Endometrial microvascular endothelial cells (primary cell): Measurements from ENCODE around the gene MDN1. TPM values are rescaled to one million over a fixed set of nuclear protein-coding genes. Genes with fewer than 3 reads are reported as not detected.
"Not testable (repeated sequence)": the region's sequence is repeated elsewhere in the genome, so short reads cannot be mapped to it uniquely, and the experiment has no call there.

Experiments
- in situ Hi-C: cut with HindIII; loops from 2 replicates; pipeline ENCODE4 v1.10.0; 2017; ENCODE audit warnings: low sequenced_read_pairs, low pct_unique_long_range_greater_than_20kb; ENCODE audit errors: inconsistent ontology term
- total RNA-seq: library from RNA; depleted of rRNA; stranded (reverse); fragments of >200 nt; gene quantifications from one replicate; pipeline ENCODE4 v1.2.3, GENCODE V29; 2015; ENCODE audit errors: inconsistent ontology term

Gene MDN1
- total RNA-seq, 1 donor from 2014 or later: 11.1 TPM

DNA sequence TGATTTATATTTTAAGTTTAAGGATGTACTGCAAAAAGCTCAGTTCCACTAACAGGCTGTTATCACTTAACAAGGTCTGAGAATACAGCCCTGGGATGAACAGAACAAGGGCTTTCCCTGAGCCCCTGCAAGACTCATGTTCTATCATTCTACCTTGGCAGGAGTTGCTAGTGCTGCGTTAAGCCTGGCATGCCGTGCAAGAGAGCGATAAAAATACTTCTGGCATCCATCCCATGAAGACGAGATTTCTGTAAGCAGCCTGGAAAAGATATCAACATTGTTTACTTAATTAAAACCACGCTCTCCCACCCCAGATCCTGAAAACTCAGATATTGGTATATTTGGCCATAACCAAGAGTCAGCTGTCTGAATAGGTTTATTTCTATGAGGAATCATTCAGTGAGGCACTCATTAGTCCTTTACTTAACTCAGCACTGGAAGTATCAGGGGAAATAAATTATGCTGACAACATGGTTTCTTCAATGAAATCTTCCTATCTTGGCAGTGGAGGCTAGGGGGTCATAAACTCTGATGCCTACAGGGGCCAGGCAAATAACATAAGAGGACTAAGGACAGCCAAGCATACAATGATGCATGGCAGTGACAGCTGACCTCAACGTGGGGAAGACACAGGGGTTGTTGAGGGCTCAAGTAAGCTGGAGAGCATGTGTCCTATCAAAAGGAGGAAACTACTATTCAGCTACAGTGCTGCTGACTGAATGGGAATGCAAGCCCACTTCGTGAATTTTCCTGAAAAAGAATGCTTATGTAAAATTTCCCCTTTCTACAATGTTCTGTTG is 143.4 kb downstream of the MDN1 start:
- in situ Hi-C loops: no loop called here

- in situ Hi-C loops: no loop called here
These were observed 148.5 kb downstream of the MDN1 start for GRCh38 chr6:89670935-89671565.

DNA sequence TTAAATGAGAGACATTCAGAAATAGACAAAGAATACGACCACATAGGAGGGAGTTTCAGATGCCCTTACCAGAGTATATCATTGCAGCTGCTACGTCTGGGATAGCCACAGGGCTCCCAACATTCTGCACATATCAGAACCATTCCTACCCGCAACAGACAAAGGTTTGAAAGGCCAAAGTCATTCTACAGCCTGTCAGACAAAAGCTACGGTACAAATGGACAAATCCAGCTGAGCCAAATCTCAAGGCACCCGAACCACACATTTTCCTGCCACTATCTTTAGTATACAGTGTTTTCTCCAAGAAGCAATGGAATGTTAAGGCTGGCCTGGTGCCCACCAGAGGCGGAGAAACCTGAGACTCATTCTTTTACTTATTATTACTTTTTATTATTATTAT is 150.6 kb downstream of the MDN1 start:
- in situ Hi-C loops: no loop called here

DNA sequence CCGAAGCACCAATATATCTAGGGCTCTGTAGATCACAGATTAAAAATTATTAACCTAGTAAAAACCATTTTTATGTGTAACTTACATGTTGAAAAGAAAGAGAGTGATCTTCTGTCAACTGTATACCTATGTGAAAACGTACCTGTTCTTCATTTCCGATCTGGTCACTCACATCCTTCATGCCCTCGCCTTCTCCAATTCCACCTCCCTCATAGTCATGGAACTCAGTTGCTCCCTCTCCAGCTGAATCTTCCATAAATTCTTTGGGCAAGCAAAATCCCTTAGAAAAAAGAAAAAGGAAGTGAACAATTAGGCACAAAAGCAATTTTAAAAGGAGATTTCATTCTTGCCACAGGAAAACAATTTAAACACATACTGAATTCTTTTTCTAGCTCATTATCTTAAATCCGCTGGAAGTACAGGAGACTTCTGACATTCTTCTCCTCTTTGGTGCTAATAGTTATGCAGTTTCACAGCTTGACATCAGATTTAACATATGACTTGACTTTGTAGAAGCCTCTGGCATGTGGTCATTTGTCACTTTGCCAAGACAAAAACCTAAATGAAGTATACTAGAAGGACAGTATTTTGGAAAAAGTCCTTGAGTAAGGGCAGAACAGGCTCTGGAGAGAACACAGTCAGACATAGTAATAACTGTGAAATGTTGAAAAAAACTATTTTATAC is 151.6 kb downstream of the MDN1 start:
- in situ Hi-C loops: no loop called here

DNA sequence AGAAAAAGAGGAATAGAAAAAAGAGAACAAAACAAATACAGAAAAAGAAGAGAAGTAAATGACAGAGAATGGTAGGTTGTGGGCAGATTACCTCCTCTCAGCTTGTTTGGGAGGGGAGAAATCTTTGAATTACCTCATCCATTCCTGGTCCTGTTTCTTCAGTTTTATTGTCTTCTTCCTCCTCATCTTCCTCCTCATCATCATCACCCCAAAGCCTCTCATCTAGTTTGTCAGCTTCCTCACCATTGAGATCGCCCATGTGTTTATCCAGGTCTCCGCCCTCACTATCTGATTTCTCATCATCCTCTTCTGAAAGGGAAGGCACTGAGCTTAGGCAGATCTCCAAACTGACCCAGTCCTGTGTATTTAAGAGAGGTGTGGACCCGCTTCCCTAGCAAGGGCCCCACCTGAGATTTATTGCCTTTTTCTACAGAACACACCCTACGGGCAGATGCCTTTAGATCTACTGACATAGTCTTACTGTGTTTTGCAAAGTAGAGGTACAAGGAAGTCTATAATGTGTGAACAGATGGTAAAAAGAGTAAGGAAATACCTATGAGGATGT is 156.9 kb downstream of the MDN1 start:
- in situ Hi-C loops: no loop called here

DNA sequence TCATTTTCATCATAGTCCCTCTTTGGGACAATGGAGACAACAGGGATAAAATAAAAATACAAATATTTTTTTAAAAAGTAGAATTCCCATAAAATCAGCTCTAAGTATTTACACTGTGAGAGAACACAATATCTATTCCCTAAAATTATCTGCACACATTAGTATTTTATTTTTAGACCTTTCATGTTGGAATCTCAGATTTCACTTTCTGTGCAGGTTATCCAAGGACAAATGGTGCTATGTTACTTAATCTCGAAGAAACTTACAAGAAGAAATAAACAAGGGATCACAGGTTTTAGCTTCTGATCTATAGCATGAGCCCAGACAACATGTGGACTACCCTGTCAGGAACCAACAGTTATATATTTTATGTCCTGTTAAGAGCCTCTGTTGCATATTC is 158.0 kb downstream of the MDN1 start:
- in situ Hi-C loops: no loop called here

DNA sequence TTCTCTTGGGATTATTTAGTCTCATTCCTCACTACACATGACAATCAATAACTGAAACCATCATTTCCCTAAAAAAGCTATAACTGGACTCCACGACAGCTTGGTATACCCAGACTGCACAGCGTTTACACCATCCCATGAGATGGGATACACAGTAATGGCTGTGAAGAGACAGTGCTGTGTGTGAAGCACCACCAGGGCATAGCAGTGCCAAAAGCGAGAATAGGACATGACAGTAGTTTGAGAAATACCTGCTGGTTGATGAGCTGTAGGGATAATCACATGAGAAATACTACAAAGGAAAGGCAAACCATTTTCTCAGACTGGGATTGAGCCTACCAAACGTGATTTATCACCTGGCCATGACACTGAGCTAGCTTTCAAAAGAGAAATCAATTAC is 158.6 kb downstream of the MDN1 start:
- in situ Hi-C loops: no loop called here

DNA sequence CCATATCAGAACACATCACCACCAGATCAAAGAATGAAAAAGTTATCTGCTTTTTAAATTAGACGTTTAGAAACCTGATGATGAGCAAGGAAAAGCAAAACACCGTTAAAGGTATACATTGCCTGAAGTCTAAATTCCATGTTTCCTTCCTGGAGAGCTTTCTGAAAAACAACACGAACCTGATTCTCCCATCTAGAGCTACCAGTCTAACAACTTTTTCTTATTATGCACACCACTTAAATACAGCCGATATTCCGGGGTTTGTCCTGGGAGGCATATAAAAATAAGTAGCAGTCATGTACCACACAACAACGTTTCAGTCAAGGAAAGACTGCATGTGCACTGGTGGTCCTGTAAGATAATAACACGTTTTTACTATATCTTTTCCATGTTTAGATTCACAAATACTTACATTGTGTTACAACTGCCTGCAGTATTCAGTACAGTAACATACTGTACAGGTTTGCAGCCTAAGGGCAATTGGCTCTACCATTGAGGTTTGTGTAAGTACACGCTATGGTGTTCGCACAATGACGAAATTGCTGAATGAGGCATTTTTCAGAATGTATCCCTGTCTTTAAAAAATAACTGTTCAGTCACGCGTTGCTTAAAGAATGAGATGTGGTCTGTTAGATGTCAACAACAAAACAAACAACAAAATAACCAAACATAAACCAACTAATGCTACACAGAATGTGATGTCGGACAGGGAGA is 162.0 kb downstream of the MDN1 start:
- in situ Hi-C loops: no loop called here

- in situ Hi-C loops: no loop called here
These were observed 164.5 kb downstream of the MDN1 start for GRCh38 chr6:89655122-89655521.

- in situ Hi-C loops: no loop called here
These were observed 169.0 kb downstream of the MDN1 start for GRCh38 chr6:89650579-89650978.

DNA sequence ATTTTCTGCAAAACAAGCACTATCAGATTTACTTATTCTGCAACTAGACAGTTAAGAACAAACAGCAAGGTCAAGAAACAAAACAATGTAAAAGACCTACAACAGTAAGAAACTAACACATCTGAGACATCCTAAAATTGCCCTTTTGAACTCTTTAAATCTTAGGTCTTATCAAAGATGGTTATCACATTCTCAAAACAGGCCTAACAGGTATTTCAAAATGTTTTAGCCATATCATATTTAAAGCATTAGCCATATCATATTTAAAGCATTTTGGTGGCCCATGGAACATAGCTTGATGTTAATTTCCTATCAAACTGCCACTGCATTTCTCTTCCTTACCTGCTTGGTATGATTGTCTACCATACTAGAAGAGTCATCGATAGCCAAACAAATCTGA is 169.9 kb downstream of the MDN1 start:
- in situ Hi-C loops: no loop called here

DNA sequence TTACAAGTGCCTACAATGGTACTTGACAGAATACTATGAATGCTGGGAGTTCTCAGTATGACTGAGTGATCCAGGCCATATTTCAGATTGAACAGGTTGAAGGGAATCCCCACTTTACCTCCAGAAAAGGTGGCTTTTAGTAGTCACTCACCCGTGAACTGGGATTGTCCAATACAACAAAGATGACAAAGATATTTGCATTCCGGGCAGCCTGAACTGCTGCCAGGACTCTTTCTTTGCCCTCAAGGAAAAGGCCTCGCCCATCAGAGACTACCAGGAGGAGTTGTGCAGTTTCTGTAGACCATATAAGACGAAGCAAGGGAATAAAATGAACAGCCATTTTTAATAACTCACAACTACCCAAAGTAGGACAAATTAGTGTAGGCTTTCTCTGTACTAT is 174.7 kb downstream of the MDN1 start:
- in situ Hi-C loops: no loop called here

- in situ Hi-C loops: no loop called here
These were observed 176.2 kb downstream of the MDN1 start for GRCh38 chr6:89643406-89643805.

DNA sequence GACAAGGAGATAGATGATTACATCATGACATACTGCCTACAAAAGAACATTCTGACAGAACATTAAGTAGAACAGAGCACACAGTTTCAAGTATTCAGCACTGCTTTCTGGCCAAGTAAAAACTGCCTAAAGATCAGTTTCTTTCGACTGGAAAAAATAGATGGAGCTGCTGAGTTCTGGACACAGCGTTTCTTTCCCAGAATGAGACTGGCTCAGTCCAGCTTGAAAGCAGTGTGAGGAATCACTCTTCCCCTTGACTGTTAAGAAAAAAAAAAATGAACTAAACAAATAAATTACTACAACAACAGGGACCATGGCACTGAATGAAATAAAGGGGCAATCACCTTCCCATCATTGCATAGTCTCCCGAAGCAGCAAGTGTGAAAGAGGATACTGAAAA is 176.6 kb downstream of the MDN1 start:
- in situ Hi-C loops: no loop called here

- in situ Hi-C loops: not testable (repeated sequence)
These were observed 178.0 kb downstream of the MDN1 start for GRCh38 chr6:89641581-89641980.

DNA sequence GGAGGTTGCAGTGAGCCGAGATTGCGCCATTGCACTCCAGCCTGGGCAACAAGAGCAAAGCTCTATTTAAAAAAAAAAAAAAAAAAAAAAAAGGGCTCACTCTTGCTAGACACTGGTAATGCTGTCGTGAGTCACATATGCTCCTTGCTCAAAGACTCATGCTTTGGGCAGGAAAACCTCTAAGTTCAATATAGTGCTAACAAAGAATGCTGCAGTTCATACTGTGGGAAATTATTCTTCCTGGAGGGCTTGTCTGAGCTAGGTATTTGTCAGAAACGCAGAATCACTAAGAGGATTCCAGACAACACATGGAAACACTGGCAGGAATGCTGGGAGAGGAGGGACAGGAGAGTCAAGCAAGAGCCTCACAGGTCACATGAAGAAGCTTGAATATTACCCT is 178.8 kb downstream of the MDN1 start:
- in situ Hi-C loops: no loop called here

- in situ Hi-C loops: no loop called here
These were observed 181.0 kb downstream of the MDN1 start, which contains the start of gene LYRM2 for GRCh38 chr6:89638320-89639195. Gene LYRM2, minus strand, starts transcription at chr6:89638747. Its CDS starts 31 bp downstream, at chr6:89638716.

DNA sequence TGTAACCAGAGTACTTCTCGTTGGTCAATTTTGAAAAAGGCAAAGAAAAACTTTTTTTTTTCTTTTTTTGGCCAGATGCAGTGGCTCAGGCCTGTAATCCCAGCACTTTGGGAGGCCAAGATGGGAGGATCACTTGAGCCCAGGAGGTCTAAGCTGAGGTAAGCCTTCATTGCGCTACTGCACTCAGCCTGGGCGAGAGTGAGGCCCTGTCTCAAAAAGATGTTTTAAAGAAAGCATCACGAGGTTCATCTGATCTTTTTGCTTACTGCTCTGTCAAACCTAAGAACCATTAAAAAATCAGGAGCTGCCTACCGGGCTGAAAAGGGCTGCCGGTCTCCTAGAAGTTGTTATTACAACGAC is 181.7 kb downstream of the MDN1 start:
- in situ Hi-C loops: no loop called here
